Body of pancreas (tissue), 4 donors: ENCODE data around the gene CDC5L.

Source experiments
- CTCF ChIP-seq, 7 experiments: fragments of 450-650 bp in 4 of 7; fragments of 200-600 bp in 3 of 7; sonication (generic) in 3 of 7; IDR thresholded peaks; one replicate each; pipeline ENCODE4 v1.5.1; 2016 to 2019; ENCODE audit warnings: antibody characterized with exemption in 7 of 7
- POLR2A ChIP-seq, 3 donors: fragments of 450-650 bp; IDR thresholded peaks; one replicate each; pipeline ENCODE4 v1.6.1; 2016; ENCODE audit warnings: antibody characterized with exemption in 3 of 3, mild to moderate bottlenecking in 2 of 3

- TF ChIP-seq CTCF (IDR thresholded peaks at IDR 0.05) (no peak), POLR2A (IDR thresholded peaks at IDR 0.05) (no peak)
These were observed 31.0 kb upstream of the CDC5L start for GRCh38 chr6:44356487-44356886.
